HG03342 (cell line): ENCODE results near the gene PXDN.

Source experiments
- ATAC-seq: cut with Tn5 transposase; IDR thresholded peaks from one replicate; pipeline ENCODE4 v1.9.1; 2021; ENCODE audit warnings: mild to moderate bottlenecking, moderate library complexity; ENCODE audit not compliant: unreplicated experiment

The PXDN gene

GRCh38 chr2:1605102-1606045 lies 138.9 kb downstream of the PXDN start:
- ATAC-seq = no peak

DNA sequence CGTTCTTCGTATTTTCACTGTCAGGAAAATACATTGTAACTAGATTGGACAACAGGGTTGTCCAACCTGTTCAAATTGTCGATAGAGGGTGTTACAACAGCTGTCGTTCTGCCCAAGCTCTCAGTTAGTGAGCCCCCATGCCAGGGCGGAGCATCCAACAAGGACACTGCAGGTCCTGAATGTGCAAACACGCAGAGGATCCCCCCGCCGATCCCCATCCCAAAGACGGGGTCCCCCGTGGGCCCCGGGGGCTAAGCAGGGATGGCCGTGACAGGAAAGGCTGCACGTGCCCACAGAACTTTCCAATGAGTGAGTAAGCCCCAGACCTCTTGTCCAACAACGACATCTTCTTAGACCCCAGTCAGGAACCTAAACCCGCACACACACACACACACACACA lies 140.8 kb downstream of the PXDN start:
- no peak for ATAC-seq

DNA sequence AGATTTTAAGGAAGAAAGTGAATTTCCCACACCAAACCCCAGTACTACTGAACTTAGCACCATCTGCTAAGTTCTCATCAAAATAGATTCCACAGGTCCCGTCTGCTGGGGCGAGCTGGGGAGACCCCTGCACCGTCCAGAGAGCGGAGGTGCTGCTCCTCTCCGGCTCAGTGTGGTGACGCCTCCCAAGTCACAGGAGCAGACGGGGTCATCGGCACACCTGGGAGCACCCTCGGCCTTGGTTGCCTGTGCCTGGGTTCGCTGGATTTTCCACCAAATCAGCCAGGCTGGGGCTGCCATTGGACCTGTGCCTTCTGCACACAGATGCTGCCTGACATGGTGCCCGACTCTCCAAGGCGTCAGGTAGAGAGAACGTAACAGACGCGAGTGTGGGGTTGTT lies 141.3 kb downstream of the PXDN start:
- ATAC-seq = no peak

DNA sequence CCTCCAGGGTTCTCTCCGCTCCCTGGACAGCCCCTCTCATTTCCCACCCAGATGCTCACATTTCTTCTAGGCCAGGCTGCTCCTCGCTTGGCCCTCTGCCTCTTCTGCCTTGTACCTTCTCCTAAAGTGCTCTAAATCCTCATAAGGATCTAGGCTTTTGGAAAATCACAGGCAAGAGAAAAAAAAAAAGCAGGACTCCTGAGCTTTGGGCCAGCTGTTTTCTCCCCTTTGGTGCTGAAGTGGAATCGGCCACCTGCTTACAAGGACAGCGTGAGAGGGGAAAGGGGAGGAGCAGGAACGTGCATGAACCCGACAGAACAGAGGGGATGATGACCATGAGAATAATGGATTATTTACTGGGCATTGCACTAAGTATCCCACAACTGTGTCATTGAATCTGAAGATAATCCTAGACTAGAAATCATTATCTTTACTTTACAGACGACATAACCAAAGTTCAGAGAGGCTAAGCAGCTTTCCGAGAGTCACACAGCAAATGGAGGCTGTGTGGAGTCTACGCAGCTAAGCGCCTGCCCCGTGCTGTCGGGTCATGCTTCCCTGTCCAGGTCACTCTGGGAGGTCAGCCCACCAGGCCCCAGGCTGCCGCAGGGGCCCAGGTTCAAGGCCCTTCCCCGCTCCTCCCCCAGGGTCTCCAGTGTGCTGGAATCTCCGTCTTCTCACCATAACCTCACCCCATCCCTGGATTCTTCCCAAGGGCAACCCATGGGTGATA lies 141.9 kb downstream of the PXDN start:
- ATAC-seq = no peak

- no peak for ATAC-seq
Measured at GRCh38 chr2:1601471-1602277, 142.6 kb downstream of the PXDN start.

DNA sequence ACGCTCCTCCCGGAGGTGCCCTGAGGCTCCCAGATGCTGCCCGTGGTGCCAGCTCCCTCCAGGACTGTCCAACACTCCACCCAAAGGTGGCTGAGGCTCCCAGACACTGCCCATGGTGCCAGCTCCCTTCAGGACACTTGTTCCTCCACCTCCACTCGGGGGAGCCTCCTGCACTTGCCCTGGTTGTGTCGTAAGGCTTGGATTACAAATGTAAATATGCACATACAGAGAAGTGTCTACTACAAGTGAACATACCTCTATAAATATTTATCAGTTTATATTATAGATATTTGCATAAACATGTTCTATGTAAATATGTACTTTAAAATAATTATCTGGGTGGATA lies 143.3 kb downstream of the PXDN start:
- no peak for ATAC-seq

DNA sequence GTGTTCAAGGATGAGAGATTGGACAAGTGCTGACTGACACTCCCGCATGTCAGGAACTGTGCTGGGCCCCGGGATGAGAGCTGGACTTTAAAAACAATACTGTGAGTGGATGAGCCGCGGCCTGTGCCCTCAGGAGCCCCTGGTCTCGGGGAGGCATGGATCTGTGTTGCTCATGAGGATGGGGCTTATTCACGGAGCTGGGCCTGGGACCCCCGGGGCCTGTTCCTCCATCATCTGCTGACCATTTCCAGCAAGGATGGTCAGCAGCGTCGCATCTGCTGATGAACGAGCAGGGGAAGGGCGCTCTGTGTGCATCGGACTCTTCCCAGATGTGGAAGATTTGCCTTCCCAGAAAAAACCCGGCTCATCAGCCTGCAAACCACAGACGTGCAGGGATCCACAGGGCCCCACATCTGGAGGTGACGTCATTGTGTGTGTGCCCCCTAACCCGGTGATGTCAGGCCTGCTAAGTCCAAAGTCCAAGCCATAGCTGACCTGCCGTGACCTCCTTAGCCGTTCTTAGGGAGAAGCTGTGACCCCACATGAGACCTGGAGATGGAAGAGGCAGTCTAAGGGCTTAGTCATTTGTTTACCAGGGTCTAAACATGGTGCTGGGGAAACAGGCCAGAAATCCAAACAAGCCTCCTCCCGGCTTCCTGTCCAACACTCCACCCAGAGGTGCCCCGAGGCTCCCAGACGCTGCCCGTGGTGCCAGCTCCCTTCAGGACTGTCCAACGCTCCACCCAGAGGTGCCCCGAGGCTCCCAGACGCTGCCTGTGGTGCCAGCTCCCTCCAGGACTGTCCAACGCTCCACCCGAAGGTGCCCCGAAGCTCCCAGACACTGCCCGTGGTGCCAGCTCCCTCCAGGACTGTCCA lies 143.9 kb downstream of the PXDN start:
- no peak for ATAC-seq

- no peak for ATAC-seq
Measured at GRCh38 chr2:1599301-1600085, 144.8 kb downstream of the PXDN start.

GRCh38 chr2:1598800-1599199 lies 145.5 kb downstream of the PXDN start:
- no peak for ATAC-seq

DNA sequence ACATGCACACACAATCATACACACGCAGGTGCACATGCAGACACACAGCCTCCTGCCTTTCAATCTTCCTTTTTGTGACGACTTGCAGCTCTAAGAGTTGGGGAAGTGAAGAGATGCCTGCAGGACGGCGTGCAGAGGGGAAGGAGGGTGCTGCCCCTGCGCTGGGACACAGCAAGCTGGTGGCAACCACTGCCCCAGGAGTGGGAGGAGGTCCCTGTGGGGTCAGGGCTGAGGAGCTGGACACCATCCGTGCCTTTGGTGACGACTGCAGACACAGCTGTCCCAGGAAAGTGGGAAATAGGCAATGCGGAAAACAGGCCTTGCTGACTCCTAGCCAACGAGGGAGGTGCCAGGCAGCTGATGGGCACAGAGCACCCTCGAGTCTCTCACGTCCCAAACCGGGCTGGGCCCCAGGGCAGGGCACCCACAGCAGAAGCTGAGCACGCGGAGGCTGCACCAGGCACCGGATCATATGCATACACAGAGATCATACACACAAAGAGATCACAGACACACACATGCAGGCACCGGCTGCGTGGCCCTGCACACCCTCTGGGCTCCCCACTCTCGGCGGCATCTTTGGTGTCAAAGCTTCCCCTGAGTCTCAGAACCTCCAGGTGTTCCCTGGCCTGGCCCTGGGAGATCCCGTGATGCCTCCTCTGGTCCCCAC lies 146.1 kb downstream of the PXDN start:
- ATAC-seq = no peak

GRCh38 chr2:1595274-1595673 lies 149.0 kb downstream of the PXDN start:
- no peak for ATAC-seq

- ATAC-seq = no peak
Measured at GRCh38 chr2:1594373-1595171, 149.7 kb downstream of the PXDN start.

DNA sequence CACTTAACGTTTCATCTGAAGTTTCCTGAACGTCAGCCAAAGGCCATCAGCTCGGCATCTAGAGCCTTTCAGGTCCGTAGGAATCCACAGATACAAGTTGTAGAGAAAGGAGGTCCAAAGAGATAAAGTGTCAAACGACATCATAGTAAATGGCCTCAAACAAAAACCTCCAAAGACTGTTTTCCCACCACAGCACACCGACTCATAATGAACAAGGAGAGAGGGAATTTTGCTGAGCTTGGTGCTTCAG lies 150.3 kb downstream of the PXDN start:
- no peak for ATAC-seq

GRCh38 chr2:1593371-1594122 lies 150.8 kb downstream of the PXDN start:
- ATAC-seq = no peak

DNA sequence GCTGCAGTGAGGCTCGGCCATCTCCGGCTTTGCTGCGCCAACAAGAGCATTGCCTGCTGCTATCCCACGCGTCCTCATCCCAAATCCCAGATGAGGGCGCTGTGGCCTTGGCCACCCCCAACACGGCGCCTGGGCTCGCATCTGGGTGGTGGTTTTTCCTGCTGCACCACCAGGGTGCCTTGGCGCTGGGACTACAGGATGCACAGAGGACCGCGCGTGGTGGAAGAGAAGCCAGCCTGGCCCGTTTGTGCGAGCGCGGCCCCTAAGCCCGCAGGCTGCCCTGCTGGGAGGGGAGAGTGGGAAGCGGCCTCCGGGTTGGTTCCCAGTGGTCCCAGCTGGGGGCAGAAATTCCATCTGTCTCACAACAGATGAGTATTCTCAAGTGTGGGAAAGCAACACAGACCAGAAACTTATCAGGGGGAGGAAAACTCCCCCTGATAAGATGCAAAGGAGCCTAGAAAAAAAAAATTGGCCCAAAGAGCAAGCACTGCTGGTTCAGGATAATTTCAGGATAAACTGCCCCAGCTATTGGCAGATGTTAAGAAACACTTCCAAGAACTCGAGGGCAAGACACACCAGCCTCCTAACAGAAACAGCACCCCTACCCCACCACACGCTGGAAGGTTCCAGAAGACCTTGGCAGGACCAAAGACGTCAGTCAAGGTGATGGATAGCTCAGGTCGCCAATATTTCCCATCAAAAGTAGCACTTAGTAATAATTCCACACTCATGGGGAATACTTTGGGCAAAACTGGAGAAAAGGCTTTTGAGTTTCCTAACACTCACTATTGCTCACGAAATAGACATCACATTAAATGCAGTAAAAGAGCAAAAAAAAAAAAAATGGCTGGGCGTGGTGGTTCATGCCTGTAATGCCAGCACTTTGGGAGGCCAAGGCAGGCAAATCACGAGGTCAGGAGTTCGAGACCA lies 152.1 kb downstream of the PXDN start:
- no peak for ATAC-seq

DNA sequence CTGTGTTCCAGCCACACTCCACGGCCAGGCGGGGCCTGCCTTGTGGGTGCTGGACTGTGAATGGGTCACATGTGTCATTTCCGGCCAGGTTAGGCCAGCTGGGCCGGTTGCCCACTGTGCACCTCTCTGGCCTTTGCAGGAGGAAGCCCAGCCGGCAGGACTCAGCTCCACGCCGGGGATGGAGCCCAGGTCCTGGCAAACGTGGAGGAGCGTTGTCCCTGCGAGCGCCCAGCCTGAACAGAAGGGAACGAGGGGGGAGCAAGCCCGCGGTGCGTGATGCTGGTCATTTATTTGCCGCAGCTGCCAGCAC lies 152.9 kb downstream of the PXDN start:
- no peak for ATAC-seq
